ENCODE measurements around the gene GCNA. TPM values are rescaled to one million over a fixed set of nuclear protein-coding genes. Genes with fewer than 3 reads are reported as not detected.
"Not testable (repeated sequence)": the region's sequence is repeated elsewhere in the genome, so short reads cannot be mapped to it uniquely, and the experiment has no call there.

Gene GCNA
- total RNA-seq, 1 donor from 2014 or later, result 3.6 TPM

DNA sequence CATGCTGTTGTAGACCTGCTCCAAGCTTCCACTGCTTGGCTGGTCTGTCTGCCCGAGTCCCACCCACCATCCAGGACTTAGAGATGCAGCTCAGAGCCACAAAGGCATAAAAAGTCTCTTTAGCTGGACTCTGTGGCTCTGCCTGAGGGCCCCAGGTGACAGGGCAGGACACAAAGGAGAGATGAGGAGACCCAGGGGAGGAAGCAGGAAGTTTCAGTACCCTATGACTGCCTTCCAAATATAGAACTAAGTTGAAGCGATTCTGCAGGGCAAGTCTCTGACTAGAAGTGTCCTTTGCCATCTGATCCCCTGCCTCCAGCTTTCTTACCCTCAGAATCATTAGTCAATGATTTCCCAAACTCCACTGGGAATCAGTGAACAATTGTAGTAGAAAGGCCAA is 51.2 kb downstream of the GCNA start:
- intact Hi-C loops (cut with DNase I), result no loop called here
- ATAC-seq (no peak), DNase-seq (ENCODE audit: low spot score) (no peak)

DNA sequence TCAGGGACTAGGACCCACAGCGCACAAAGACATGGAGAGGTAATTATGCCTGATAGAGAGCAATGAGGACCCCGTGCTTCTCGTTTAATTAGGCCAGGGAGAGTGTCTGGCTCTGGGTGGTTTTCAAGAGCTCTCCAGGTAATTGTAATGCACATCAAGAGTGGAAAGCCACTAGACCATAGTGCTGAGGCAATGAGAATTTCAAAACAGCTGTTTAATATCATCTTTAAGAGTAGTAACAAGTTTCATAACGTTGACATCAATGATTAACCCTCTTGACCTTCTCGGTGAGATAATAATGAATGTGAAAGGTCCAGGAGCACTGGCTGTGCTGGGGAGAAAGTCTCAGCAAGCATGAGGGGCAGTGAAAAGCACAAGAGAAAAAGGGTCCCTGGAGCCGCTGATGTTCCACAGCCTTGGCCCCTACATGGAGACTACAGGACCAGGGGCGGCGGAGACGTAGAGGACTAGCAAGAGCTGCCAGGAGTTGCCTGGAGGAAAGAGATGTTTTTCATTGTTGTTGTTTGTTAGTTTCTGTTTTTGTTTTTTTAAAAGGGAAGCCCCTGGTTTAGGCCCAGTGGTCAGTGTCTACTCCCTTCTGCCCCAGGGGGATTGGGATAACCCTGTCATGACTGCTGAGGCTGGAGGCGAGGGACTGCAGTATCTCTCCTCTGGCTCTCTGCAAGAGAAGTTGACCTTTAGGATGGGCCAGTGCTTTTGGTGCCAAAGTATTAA is 54.9 kb downstream of the GCNA start:
- intact Hi-C loops (cut with DNase I), result no loop called here
- no peak for ATAC-seq

DNA sequence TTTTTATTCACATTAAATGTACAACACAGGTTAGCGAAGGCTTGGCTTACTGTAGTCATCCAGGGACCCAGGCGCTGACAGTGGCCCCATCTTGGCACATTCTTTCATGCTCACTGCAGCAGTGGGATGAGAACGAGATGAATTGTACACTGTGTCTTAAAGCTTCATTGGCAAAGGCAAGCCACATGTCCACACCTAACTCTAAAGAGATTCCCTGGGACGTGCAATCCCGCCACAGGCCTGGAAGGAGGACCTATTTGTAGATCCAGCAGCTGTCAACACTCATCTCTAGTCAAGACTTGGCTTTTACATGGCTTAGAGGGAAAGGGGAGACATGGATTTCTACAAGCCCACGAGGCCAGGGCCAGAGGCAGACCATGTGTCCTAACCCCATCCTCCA is 56.1 kb downstream of the GCNA start:
- intact Hi-C loops (cut with DNase I), result no loop called here
- no peak for ATAC-seq
- DNase-seq (ENCODE audit: low spot score), result no peak

More for the DNA sequence above, 54.9 kb downstream of the GCNA start:
- DNase-seq (ENCODE audit: low spot score), result no peak

DNA sequence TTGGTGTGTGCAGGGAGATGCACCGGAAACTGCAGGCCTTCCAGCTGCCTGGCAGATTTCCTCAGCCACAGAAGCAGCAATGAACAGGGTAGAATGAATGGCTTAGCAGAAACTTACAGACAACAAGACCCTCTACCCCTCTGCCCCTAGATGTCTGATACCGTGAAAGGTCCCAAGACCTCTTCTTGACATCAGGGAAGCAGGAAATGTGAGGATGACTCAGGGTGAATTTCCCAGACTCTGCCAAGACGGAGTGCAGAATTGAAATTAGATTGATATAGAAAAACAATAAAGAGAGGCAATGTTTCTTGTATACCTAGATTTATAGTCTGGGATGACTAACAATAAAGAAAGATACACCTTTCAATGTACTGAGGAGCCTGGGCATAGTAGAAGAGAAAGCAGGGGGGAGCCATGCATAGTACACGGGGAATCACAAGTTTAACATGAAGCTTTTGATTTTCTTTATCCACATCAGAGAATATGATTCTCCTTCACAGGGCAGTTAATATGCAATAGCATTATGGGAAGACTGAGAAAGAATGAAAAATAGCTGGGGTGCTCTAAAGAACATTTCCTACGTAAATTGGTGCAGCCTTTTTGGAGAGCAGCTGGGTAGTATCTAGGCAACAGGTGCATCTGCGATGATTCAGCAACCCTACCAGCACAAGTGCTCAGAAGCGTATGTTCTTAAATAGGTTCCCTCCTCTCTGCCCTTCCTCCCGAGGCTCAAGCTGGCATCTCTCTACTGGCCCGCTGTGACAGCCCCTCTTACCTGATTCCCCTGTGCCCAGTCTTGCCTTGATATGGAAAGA is 58.4 kb downstream of the GCNA start:
- ATAC-seq (peak; percentile 25), DNase-seq (ENCODE audit: low spot score) (peak; percentile 15)
- intact Hi-C loops (cut with DNase I), result no loop called here

DNA sequence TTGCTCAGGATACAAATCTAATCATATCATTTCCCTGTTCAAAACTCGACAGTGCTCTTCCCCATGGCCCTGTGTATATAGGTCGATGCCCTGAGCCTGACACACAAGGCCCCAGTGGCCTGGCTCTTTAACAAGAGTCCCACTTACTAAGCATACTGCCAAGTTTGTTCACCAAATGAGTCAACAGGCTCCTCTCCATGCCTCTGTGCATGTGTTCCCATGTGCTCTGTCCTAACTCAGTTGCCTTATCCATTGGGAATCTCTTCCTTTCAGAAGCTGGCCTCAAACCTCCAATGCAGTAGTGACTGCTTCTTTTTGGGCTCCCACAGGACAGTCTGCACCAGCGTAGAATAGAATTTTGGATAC is 59.0 kb downstream of the GCNA start:
- DNase-seq (ENCODE audit: low spot score), result peak; percentile 13
- intact Hi-C loops (cut with DNase I), result no loop called here
- peak; percentile 26 for ATAC-seq

DNA sequence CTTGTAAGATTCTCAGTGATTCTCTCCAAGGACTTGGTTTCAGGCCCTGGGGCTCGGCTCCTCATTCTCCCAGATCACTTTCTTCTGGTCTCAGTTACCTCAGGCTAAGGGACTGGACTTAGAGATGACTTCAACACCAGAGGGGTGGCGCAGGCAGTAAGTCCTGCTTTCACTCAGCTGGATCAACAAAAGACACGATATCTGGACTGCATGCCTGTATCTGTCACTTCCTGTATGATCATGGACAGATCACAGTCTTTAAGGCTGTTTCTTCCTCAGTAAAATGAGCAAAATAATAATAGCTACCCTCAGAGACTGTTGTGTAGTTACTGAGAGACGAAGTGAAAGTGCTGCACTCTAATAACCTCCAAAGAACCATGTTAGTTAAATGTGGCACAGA is 59.6 kb downstream of the GCNA start:
- intact Hi-C loops (cut with DNase I), result no loop called here
- DNase-seq (ENCODE audit: low spot score), result no peak
- ATAC-seq, result peak; percentile 76

DNA sequence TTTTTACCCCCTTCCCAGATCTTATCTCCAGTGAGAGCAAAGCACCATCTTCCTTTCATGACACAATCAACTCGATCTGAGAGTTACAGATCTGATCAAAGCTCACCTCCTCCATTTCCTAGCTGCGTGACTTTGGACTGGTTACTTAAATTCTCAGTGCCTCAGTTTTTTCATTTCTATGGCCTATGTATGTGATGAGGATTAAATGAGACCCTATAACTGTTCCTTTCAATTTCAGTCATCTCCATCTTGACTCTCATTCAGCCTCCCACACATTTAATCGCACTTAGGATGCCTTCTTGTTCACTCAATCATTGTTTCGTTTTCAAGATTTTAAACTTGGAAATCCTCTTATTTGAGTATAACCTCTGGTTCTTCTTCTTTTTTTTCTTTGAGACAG is 60.2 kb downstream of the GCNA start:
- ATAC-seq, result no peak
- DNase-seq (ENCODE audit: low spot score), result no peak
- intact Hi-C loops (cut with DNase I), result no loop called here

DNA sequence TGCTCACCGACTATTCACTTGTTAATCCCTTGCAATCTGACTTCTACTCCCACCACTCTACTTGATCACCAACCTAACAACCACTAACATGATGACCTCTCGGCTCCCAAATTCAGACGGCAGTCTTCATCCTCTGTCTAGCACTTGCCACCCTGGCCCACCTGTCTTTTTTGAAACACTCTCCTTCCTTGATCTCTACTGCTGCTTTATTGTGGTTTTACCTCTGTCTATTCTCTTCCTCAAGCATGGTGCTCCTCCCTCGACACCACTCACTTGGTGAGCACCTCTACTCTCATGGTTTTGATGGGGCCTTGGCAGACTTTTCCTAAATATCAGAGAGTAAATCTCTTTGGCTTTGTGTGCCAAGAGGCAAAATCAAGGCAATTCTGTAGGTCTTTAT is 61.8 kb downstream of the GCNA start:
- ATAC-seq (no peak), DNase-seq (ENCODE audit: low spot score) (peak; percentile 1)
- intact Hi-C loops (cut with DNase I), result no loop called here

DNA sequence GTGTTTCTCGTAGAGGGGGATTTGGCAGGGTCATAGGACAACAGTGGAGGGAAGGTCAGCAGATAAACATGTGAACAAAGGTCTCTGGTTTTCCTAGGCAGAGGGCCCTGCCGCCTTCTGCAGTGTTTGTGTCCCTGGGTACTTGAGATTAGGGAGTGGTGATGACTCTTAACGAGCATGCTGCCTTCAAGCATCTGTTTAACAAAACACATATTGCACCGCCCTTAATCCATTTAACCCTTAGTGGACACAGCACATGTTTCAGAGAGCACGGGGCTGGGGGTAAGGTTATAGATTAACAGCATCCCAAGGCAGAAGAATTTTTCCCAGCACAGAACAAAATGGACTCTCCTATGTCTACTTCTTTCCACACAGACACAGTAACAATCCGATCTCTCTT is 66.2 kb downstream of the GCNA start:
- not testable (repeated sequence) for ATAC-seq

DNA sequence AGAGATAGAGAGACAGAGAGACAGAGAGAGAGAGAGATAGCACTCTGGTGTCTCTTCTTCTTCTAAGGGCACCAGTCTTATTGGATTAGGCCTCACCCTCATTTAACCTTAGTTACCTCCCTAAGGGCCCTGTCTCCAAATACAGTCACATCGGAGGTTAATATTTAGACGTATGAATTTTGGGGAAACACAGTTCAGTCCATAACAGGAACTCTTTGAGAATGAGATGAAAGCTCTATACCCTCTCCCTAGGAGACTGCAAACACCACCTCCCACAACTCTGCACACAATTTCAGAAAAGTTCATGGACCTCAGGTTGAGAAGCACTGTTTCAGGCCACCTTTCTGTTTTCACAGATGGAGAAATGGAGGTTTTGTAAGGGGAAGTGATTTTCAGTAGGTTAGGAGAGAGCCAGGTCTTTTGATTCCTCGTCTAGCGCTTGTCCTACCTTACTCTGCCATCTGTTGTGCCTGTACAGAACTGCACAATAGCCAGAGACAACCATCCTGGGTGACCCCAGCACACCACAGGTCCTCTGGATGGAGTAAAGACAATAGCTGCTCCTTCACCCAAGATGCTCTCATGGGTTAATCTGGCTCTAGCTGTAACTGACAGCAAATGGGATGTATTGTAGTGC is 72.2 kb downstream of the GCNA start:
- ATAC-seq (no peak), DNase-seq (ENCODE audit: low spot score) (no peak)
- intact Hi-C loops (cut with DNase I), result no loop called here

More for the DNA sequence above, 66.2 kb downstream of the GCNA start:
- intact Hi-C loops (cut with DNase I); DNase-seq (ENCODE audit: low spot score): not testable (repeated sequence)

DNA sequence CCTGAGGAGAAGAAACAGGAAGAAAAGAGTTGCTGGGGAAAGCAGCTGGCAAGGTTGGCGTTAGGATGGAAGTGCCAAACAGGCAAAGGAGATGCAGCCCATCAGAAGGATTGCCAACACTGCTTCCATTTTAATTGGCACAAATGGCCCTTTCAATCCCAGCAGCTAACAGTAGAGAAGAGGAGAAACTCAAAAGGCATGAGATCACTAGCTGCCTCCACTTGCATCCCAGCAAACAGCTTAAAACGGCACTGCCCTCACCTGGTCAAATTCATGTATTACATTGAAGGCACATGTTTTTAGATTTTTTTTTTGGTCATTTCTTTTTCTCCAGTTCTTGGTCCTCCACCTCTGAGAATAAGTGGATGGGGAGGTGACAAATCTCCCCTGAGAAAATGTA is 74.2 kb downstream of the GCNA start:
- intact Hi-C loops (cut with DNase I), result no loop called here
- DNase-seq (ENCODE audit: low spot score) (no peak), ATAC-seq (peak; percentile 55)

DNA sequence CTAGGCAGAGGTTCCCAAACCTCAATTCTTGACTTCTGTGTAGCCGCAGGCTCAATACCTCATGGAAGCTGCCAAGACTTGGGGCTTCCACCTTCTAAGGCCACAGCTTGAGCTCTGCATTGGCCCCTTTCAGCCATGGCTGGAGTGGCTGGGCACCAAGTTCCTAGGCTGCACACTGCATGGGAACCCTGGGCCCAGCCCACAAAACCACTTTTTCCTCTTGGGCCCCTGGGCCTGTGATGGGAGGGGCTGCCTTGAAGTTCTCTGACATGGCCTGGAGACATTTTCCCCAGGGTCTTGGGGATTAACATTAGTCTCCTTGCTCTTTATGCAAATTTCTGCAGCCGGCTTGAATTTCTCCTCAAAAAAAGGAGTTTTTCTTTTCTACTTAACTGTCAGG is 75.1 kb downstream of the GCNA start:
- DNase-seq (ENCODE audit: low spot score), result no peak
- intact Hi-C loops (cut with DNase I), result no loop called here
- no peak for ATAC-seq

DNA sequence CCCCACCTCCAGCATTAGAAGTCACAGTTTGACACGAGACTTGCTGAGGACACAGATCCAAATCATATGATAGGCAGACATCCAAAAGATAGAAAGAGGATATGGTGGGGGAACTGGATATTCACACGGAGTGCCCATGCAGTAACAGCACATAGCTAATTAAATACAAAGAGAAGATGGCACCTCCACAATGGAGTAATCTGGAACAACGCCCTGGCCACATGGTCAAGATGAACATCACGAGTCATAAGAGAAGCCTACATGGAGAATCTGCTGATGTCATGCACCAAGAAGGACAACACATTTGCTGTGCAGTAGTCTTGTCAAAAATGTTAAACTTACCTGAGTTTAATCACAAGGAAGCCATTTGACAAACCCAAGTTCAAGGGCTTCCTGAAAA is 79.0 kb downstream of the GCNA start:
- ATAC-seq, result no peak
- intact Hi-C loops (cut with DNase I), result no loop called here
- no peak for DNase-seq (ENCODE audit: low spot score)

DNA sequence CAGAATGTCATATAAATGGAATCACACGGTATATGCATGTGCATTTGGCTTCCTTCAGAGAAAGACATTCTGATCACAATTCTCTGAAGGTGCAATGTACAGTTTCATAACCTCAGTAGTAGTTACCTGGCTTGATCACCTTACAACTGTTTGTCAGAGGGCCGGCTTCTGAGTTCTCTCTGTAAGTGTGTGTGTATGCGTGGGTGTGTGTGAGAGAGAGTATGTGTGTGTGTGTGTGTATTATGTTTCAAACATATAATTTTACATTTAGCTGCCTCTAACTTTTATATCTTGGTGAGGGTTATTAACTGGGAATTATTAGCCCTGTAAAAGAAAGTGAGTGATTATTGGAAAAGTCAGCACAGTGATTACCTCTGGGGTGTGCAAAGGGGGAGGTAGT is 81.1 kb downstream of the GCNA start:
- intact Hi-C loops (cut with DNase I), result no loop called here
- no peak for DNase-seq (ENCODE audit: low spot score)
- no peak for ATAC-seq

DNA sequence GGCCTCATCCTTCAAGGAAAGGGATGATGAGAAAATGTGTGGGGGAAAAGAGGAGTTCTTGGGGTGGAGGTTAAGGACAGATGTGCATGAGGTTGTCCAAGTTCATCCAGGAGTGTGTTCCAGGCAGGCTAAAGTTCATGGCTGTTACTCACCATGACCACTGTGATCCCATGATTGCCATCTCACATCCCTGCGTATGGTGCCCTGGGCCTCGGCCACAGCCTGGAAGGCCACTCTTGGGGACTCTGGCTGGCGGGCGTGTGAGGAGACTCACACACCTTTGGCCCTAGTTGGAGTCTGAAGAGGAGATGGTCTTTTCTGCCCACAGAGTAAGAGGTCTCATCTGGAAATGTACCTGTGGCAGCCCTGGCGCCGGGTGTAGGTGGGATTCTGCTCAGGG is 81.7 kb downstream of the GCNA start:
- ATAC-seq (no peak), DNase-seq (ENCODE audit: low spot score) (no peak)
- intact Hi-C loops (cut with DNase I), result no loop called here

DNA sequence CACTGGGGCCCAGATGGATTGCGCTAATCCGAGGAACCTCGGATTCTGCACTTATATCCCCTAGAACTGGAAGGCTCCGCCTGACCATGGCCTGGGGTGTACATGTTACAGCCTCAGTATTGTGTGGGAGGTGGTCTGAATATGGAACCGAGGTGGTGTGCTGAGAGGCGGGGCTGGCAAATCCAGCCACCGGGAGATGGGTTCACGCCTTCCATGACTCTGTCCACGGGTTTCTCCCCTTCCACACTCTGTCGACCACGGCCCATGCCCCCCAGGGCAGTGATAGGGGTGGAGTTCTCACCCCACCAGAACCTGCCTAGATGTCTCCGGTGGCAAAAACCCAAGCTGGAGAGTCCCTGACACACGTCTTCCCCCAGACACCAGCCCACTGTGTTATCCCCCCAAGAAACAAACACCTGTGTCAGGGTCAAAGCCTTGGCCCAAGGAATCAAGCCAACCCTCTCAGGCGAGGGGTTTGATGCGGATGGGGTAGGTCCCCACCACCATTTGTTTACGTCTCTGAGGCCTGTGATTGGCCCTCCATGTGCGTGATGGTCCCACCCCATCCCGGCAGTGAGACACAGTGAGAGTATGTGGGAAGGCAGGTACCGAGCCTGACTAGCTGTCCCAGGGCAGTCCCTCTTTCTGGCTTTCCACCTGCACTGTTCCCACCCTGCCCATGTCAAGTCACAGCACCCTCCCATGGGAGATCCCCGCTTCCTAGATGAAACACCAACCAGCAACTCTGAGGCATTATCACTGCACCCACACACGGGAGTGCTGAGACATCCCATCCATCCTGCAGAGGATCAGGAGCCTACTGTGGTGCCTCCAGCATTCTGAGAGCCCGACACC is 82.6 kb downstream of the GCNA start:
- ATAC-seq, result no peak
- intact Hi-C loops (cut with DNase I), result no loop called here
- no peak for DNase-seq (ENCODE audit: low spot score)

DNA sequence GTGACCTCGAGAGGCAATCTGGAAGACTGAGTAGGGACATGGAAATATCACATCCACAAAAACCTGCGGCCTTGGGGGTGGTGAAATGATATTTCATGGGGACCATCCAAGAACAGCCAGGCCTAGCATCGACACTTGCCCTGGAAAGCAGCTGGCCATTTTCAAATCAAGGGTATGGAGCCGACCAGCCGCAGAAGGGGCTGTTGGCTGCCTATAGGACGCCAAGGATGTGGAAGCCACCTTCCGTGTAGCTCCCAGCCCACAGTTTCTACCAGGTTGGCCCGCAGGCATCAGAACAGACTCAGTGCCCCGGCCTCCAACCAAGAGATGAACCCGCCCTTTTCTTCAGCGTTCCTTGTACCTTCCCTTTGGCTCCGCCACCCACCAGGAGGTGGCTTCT is 83.7 kb downstream of the GCNA start:
- no peak for ATAC-seq
- intact Hi-C loops (cut with DNase I), result no loop called here
- DNase-seq (ENCODE audit: low spot score), result no peak

DNA sequence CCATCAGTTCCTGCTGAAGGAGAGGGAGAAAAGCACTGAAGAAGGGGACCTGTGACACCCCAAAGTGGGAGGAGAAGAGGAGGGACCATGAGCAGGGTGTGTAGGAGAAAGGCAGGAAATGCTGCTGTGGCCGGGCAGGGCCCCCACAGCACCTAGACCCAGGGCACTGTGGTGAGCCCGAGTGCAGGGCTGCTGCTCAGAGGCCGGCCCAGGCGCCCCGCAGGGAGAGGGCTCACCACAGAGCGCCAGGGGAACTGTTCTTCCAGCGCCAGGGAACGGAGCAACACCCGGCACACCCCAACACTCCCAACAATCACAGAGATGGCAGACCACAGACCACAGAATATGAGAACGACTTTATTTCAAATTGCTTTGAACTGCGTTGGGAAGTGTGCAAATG is 84.4 kb downstream of the GCNA start:
- intact Hi-C loops (cut with DNase I); DNase-seq (ENCODE audit: low spot score); ATAC-seq: not testable (repeated sequence)
